GM12878 (cell line): Measurements from ENCODE around the gene CDK4. TPM values are rescaled to one million over a fixed set of nuclear protein-coding genes. Genes with fewer than 3 reads are reported as not detected.

Experiments
- BMI1 ChIP-seq: fragments of 450-650 bp; IDR thresholded peaks from 2 replicates; pipeline ENCODE4 v1.6.1; 2016; ENCODE audit warnings: mild to moderate bottlenecking, moderate library complexity, borderline replicate concordance
- CUX1 ChIP-seq: IDR thresholded peaks from 2 replicates; pipeline ENCODE4 v1.6.1; 2012; ENCODE audit warnings: improper control_type of control experiment, low read depth, low read length; ENCODE audit not compliant: insufficient replicate concordance
- IKZF1 ChIP-seq: fragments of 450-650 bp; conservative IDR thresholded peaks from 2 replicates; pipeline ENCODE4 v1.6.1; 2017; ENCODE audit warnings: antibody characterized with exemption, mild to moderate bottlenecking
- LARP7 ChIP-seq: fragments of 450-650 bp; IDR thresholded peaks from 2 replicates; pipeline ENCODE4 v1.6.1; 2017; ENCODE audit warnings: mild to moderate bottlenecking
- MEF2B ChIP-seq: fragments of 450-650 bp; IDR thresholded peaks from 2 replicates; pipeline ENCODE4 v1.6.1; 2018; ENCODE audit warnings: mild to moderate bottlenecking, moderate library complexity; ENCODE audit not compliant: partially characterized antibody, poor library complexity, severe bottlenecking
- MTA2 ChIP-seq: fragments of 450-650 bp; IDR thresholded peaks from 2 replicates; pipeline ENCODE4 v1.6.1; 2016; ENCODE audit warnings: low read depth, mild to moderate bottlenecking, moderate library complexity
- NFYA ChIP-seq: IDR thresholded peaks from 2 replicates; pipeline ENCODE4 v1.6.1; 2011; ENCODE audit warnings: low read depth, mild to moderate bottlenecking, low read length, improper control_type of control experiment, borderline replicate concordance
- NFYB ChIP-seq: IDR thresholded peaks from 2 replicates; pipeline ENCODE4 v1.6.1; 2011; ENCODE audit warnings: low read depth, mild to moderate bottlenecking, low read length, improper control_type of control experiment, moderate library complexity; ENCODE audit not compliant: insufficient read depth
- POU2F2 ChIP-seq: IDR thresholded peaks from 3 replicates; pipeline ENCODE4 v1.6.1; 2011; ENCODE audit warnings: low read depth, mild to moderate bottlenecking, low read length, borderline replicate concordance
- RCOR1 ChIP-seq: conservative IDR thresholded peaks from 2 replicates; pipeline ENCODE4 v1.6.1; 2012; ENCODE audit warnings: low read depth, low read length, improper control_type of control experiment
- RFX5 ChIP-seq: IDR thresholded peaks from 2 replicates; pipeline ENCODE4 v1.6.1; 2011; ENCODE audit warnings: low read depth, low read length, improper control_type of control experiment
- SPI1 ChIP-seq: IDR thresholded peaks from 2 replicates; pipeline ENCODE4 v1.6.1; 2011; ENCODE audit warnings: low read depth, mild to moderate bottlenecking, low read length, moderate library complexity, borderline replicate concordance; ENCODE audit not compliant: insufficient read depth
- polyA plus RNA-seq, 11 experiments: library from polyadenylated mRNA; depleted of rRNA in 4 of 11; unstranded in 6 of 11; stranded (reverse) in 5 of 11; fragments of >200 nt; fragmentation: Nextera tagmentation in 4 of 11; fragmentation: Illumina TruSeq in 1 of 11; extraction: Ambion mirVana in 4 of 11; extraction: Trizol in 1 of 11; gene quantifications; 1 replicate in 1 of 11; 2 replicates in 10 of 11; pipeline versions ENCODE4 v1.2.1 to v1.2.3, GENCODE V29; 2011 to 2016; ENCODE audit warnings: inconsistent platforms in 2 of 11, missing spikeins in 2 of 11, low read depth in 1 of 11
- total RNA-seq, 4 experiments: library from RNA; depleted of rRNA in 3 of 4; stranded (reverse); fragments of >200 nt in 3 of 4; fragmentation: Illumina TruSeq in 1 of 4; extraction: Trizol in 1 of 4; gene quantifications; 2 replicates each; pipeline versions ENCODE4 v1.2.1 to v1.2.3, GENCODE V29; 2013 to 2021
- TF ChIP-seq, protein P1 (sequence below): IDR thresholded peaks from 2 replicates; pipeline ENCODE4 v1.6.1; 2011; ENCODE audit warnings: borderline replicate concordance, low read depth, mild to moderate bottlenecking, moderate library complexity, mixed read lengths, low read length; ENCODE audit not compliant: insufficient read depth; ENCODE audit errors: extremely low read length
- TF ChIP-seq, protein P2 (sequence below): fragments of 450-650 bp; formaldehyde crosslinking; IDR thresholded peaks from 2 replicates; pipeline ENCODE4 v1.5.0; 2022; ENCODE audit warnings: mild to moderate bottlenecking, missing genetic modification characterization
- TF ChIP-seq, protein P3 (sequence below): fragments of 450-650 bp; IDR thresholded peaks from 2 replicates; pipeline ENCODE4 v1.6.1; 2017; ENCODE audit warnings: antibody characterized with exemption, mild to moderate bottlenecking, moderate library complexity

CDK4 gene
- total and polyA plus RNA-seq, 10 of the 15 experiments (the other 5 are each of a cell fraction or from before 2014, with no cell fraction given): 26.1 to 385 (median 221) TPM

DNA sequence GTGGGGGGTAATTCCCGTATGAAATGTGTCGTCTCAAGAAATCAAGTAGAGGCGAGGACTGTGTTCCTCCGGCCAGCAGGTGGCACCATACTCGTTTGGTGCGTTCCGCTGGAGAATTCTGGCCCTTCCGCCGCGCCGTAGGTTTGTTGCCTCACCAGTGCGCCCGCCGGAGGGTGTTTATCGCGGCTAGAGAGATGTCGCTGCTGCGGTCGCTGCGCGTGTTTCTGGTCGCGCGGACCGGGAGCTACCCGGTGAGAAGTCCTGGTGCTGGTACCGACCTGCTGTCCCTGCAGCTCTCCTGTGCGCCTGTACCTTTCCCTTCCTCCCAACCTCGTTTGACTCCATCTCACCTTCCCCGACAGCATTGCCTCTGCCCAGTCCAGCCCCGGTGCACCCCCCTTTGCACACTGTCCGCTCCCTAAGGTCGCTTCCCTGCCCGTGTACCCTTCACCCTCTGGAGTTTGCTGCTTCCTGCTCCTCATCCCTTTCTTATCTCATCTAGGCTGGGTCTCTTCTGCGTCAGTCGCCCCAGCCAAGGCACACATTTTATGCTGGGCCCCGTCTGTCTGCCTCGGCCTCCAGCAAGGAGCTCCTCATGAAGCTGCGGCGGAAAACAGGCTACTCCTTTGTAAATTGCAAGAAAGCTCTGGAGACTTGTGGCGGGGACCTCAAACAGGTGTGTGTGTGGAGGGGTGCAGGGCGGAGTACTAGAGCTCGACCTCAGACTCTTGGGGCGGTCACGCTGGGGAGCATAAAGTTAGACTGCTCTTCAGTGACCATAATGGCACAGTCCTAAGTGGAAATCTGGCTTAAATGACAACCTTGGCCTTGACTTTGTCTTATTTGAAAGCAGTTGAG is 30.7 kb upstream of the CDK4 start, which contains the start of gene TSFM (continued):
- TF ChIP-seq RCOR1: no peak
- 0 out of 2 replicates have a peak, but pooled peaks have one; percentile 28 for TF ChIP-seq MTA2
- TF ChIP-seq, protein P1, sequence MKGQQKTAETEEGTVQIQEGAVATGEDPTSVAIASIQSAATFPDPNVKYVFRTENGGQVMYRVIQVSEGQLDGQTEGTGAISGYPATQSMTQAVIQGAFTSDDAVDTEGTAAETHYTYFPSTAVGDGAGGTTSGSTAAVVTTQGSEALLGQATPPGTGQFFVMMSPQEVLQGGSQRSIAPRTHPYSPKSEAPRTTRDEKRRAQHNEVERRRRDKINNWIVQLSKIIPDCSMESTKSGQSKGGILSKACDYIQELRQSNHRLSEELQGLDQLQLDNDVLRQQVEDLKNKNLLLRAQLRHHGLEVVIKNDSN: no peak
- TF ChIP-seq IKZF1: peak; percentile 82
- TF ChIP-seq, protein P2, sequence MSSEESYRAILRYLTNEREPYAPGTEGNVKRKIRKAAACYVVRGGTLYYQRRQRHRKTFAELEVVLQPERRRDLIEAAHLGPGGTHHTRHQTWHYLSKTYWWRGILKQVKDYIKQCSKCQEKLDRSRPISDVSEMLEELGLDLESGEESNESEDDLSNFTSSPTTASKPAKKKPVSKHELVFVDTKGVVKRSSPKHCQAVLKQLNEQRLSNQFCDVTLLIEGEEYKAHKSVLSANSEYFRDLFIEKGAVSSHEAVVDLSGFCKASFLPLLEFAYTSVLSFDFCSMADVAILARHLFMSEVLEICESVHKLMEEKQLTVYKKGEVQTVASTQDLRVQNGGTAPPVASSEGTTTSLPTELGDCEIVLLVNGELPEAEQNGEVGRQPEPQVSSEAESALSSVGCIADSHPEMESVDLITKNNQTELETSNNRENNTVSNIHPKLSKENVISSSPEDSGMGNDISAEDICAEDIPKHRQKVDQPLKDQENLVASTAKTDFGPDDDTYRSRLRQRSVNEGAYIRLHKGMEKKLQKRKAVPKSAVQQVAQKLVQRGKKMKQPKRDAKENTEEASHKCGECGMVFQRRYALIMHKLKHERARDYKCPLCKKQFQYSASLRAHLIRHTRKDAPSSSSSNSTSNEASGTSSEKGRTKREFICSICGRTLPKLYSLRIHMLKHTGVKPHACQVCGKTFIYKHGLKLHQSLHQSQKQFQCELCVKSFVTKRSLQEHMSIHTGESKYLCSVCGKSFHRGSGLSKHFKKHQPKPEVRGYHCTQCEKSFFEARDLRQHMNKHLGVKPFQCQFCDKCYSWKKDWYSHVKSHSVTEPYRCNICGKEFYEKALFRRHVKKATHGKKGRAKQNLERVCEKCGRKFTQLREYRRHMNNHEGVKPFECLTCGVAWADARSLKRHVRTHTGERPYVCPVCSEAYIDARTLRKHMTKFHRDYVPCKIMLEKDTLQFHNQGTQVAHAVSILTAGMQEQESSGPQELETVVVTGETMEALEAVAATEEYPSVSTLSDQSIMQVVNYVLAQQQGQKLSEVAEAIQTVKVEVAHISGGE (CRISPR knock-in tag): no peak
- TF ChIP-seq LARP7: peak; percentile 72
- TF ChIP-seq NFYA: no peak
- no peak for TF ChIP-seq NFYB
- TF ChIP-seq POU2F2: peak; percentile 72; the same call in 2 of the 3 replicates
- TF ChIP-seq BMI1: no peak
- TF ChIP-seq, protein P3, sequence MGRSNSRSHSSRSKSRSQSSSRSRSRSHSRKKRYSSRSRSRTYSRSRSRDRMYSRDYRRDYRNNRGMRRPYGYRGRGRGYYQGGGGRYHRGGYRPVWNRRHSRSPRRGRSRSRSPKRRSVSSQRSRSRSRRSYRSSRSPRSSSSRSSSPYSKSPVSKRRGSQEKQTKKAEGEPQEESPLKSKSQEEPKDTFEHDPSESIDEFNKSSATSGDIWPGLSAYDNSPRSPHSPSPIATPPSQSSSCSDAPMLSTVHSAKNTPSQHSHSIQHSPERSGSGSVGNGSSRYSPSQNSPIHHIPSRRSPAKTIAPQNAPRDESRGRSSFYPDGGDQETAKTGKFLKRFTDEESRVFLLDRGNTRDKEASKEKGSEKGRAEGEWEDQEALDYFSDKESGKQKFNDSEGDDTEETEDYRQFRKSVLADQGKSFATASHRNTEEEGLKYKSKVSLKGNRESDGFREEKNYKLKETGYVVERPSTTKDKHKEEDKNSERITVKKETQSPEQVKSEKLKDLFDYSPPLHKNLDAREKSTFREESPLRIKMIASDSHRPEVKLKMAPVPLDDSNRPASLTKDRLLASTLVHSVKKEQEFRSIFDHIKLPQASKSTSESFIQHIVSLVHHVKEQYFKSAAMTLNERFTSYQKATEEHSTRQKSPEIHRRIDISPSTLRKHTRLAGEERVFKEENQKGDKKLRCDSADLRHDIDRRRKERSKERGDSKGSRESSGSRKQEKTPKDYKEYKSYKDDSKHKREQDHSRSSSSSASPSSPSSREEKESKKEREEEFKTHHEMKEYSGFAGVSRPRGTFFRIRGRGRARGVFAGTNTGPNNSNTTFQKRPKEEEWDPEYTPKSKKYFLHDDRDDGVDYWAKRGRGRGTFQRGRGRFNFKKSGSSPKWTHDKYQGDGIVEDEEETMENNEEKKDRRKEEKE: no peak
- TF ChIP-seq CUX1: no peak
- no peak for TF ChIP-seq RFX5
- no peak for TF ChIP-seq MEF2B
- 0 out of 2 replicates have a peak, but pooled peaks have one; percentile 1 for TF ChIP-seq SPI1
